ENCODE measurements around the gene NLRP2B.

DNA sequence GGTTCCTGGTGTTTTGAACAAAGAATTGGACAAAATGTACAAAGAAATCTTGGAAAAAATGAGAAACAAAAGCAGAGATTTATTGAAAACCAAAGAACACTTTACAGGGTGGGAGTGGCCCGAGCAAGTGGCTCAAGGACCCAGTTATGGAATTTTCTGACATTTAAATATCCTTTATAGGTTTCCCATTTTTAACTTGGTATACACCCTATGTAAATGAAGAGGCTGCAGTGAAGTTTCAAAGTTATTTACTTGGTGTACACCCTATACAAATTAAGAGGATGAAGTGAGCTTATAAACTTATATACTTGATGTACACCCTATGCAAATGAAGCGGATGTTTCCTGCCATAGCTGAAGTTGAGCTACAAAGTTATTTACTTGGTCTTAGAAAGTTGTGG, 4.7 kb downstream of the NLRP2B start:
- TF ChIP-seq, protein P1, sequence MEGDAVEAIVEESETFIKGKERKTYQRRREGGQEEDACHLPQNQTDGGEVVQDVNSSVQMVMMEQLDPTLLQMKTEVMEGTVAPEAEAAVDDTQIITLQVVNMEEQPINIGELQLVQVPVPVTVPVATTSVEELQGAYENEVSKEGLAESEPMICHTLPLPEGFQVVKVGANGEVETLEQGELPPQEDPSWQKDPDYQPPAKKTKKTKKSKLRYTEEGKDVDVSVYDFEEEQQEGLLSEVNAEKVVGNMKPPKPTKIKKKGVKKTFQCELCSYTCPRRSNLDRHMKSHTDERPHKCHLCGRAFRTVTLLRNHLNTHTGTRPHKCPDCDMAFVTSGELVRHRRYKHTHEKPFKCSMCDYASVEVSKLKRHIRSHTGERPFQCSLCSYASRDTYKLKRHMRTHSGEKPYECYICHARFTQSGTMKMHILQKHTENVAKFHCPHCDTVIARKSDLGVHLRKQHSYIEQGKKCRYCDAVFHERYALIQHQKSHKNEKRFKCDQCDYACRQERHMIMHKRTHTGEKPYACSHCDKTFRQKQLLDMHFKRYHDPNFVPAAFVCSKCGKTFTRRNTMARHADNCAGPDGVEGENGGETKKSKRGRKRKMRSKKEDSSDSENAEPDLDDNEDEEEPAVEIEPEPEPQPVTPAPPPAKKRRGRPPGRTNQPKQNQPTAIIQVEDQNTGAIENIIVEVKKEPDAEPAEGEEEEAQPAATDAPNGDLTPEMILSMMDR (IDR thresholded peaks at IDR 0.05; ENCODE audit: low read depth, low read length): no peak
- TF ChIP-seq EZH2phosphoT487 (IDR thresholded peaks at IDR 0.05; ENCODE audit: low read depth): no peak

Data from OCI-LY3 (cell line).